Testis (tissue), 2 donors: ENCODE data around the gene FBLL1.

Experiments used
- POLR2A ChIP-seq: fragments of 450-650 bp; IDR thresholded peaks from one replicate; pipeline ENCODE4 v1.6.1; 2017; ENCODE audit warnings: antibody characterized with exemption, mild to moderate bottlenecking, moderate library complexity
- TF ChIP-seq, protein P1 (sequence below), 3 experiments: fragments of 450-650 bp in 2 of 3; fragments of 200-600 bp in 1 of 3; sonication (generic) in 1 of 3; IDR thresholded peaks; one replicate each; pipeline ENCODE4 v1.5.1; 2016 to 2019; ENCODE audit warnings: antibody characterized with exemption in 3 of 3, mild to moderate bottlenecking in 2 of 3, moderate library complexity in 1 of 3

GRCh38 chr5:168528521-168529373 is at the start of gene FBLL1:
- TF ChIP-seq, protein P1, sequence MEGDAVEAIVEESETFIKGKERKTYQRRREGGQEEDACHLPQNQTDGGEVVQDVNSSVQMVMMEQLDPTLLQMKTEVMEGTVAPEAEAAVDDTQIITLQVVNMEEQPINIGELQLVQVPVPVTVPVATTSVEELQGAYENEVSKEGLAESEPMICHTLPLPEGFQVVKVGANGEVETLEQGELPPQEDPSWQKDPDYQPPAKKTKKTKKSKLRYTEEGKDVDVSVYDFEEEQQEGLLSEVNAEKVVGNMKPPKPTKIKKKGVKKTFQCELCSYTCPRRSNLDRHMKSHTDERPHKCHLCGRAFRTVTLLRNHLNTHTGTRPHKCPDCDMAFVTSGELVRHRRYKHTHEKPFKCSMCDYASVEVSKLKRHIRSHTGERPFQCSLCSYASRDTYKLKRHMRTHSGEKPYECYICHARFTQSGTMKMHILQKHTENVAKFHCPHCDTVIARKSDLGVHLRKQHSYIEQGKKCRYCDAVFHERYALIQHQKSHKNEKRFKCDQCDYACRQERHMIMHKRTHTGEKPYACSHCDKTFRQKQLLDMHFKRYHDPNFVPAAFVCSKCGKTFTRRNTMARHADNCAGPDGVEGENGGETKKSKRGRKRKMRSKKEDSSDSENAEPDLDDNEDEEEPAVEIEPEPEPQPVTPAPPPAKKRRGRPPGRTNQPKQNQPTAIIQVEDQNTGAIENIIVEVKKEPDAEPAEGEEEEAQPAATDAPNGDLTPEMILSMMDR (IDR thresholded peaks at IDR 0.05): no peak
- TF ChIP-seq POLR2A: no peak
